Measurements from ENCODE around the gene SLC2A6.

- TF ChIP-seq CTCF (IDR thresholded peaks at IDR 0.05) = no peak
- TF ChIP-seq POLR2A (IDR thresholded peaks at IDR 0.05) = no peak
- no peak for TF ChIP-seq POLR2AphosphoS5 (IDR thresholded peaks at IDR 0.05)
- no peak for TF ChIP-seq EP300 (IDR thresholded peaks at IDR 0.05)
Measured at GRCh38 chr9:133476941-133477340, 2.0 kb downstream of the SLC2A6 start.
